Tibial artery (tissue), 4 donors: Measurements from ENCODE around the gene CEACAM21.
"Not testable (repeated sequence)": the region's sequence is repeated elsewhere in the genome, so short reads cannot be mapped to it uniquely, and the experiment has no call there.

ENCODE experiments used
- DNase-seq, 2 donors: peaks; one replicate each; pipeline ENCODE4 v3.0.0-alpha.2; 2019
- H3K27ac ChIP-seq, 2 donors: fragments of 200-600 bp; sonication (generic) in 1 of 2; 1 replicate in 1 of 2; 2 replicates in 1 of 2; pipeline ENCODE4 v1.5.1; 2018 to 2019; ENCODE audit warnings: mild to moderate bottlenecking in 1 of 2
- H3K27me3 ChIP-seq, 2 donors: fragments of 200-600 bp; sonication (generic) in 1 of 2; one replicate each; pipeline versions ENCODE4 v1.5.1 to v1.6.0; 2016 to 2019
- H3K36me3 ChIP-seq, 3 donors: fragments of 200-600 bp; sonication (generic) in 2 of 3; one replicate each; pipeline ENCODE4 v1.5.1; 2016 to 2019; ENCODE audit warnings: mild to moderate bottlenecking in 2 of 3
- H3K4me1 ChIP-seq, 4 donors: fragments of 200-600 bp; sonication (generic) in 2 of 4; 1 replicate in 3 of 4; 2 replicates in 1 of 4; pipeline ENCODE4 v1.5.1; 2016 to 2019
- H3K4me3 ChIP-seq, 2 donors: fragments of 200-600 bp; sonication (generic) in 1 of 2; 1 replicate in 1 of 2; 2 replicates in 1 of 2; pipeline ENCODE4 v1.5.1; 2018 to 2019; ENCODE audit warnings: mild to moderate bottlenecking in 2 of 2
- H3K9me3 ChIP-seq, 3 donors: fragments of 200-600 bp; sonication (generic) in 1 of 3; one replicate each; pipeline ENCODE4 v1.5.1; 2016 to 2019
- CTCF ChIP-seq, 2 experiments: fragments of 200-600 bp in 1 of 2; fragments of 450-650 bp in 1 of 2; IDR thresholded peaks; one replicate each; pipeline ENCODE4 v1.5.1; 2017 to 2019; ENCODE audit warnings: antibody characterized with exemption in 2 of 2, mild to moderate bottlenecking in 1 of 2, moderate library complexity in 1 of 2
- intact Hi-C: fragments of 100-400 bp; cut with DNase I; formaldehyde crosslinking; loops from one replicate; pipeline ENCODE4 v1.15.0; 2023; ENCODE audit warnings: low total_unique reads

Gene CEACAM21

DNA sequence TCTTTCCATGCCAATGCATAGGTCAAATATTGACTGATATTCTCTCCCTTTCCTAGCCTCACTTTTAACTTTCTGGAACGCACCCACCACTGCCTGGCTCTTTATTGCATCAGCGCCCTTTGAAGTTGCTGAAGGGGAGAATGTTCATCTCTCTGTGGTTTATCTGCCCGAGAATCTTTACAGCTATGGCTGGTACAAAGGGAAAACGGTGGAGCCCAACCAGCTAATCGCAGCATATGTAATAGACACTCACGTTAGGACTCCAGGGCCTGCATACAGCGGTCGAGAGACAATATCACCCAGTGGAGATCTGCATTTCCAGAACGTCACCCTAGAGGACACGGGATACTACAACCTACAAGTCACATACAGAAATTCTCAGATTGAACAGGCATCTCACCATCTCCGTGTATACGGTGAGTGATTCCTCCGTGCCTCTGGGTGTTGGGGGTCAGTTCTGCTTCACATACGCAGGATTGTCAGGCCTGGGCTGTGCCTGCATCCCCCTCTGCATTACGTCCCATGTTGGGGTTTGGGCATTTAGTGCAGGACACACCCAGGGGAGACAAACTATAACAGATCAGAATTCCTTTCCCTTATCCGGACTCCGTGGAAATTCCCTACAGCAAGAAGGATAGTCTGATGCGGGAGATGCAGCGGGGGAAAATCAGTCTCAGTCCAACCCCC is 1.3 kb downstream of the CEACAM21 start:
- H3K9me3 ChIP-seq = peaks cover 0 to 2% (median 0%) of the 10 kb centered on the region in 3 donors
- peaks cover 0 to 8% of the 10 kb centered on the region in 2 donors for H3K27me3 ChIP-seq
- H3K4me1 ChIP-seq = no peaks in the 10 kb centered on the region
- DNase-seq = no peak
- H3K4me3 ChIP-seq = no peak overlapping the region
- TF ChIP-seq CTCF (IDR thresholded peaks at IDR 0.05) = no peak
- intact Hi-C loops = no loop called here
- H3K36me3 ChIP-seq = no peaks in the 10 kb centered on the region
- no peak overlapping the region for H3K27ac ChIP-seq

- intact Hi-C loops = no loop called here
- DNase-seq = no peak
- TF ChIP-seq CTCF (IDR thresholded peaks at IDR 0.05) = no peak
- H3K27ac ChIP-seq = no peak overlapping the region
- no peaks in the 10 kb centered on the region for H3K4me1 ChIP-seq
- H3K36me3 ChIP-seq = no peaks in the 10 kb centered on the region
- no peak overlapping the region for H3K4me3 ChIP-seq
- peaks cover 0 to 5% (median 0%) of the 10 kb centered on the region in 3 donors for H3K9me3 ChIP-seq
- peaks cover 0 to 5% of the 10 kb centered on the region in 2 donors for H3K27me3 ChIP-seq
These were observed 1.9 kb downstream of the CEACAM21 start for GRCh38 chr19:41577833-41578232.

- no peak for DNase-seq
- no peak for TF ChIP-seq CTCF (IDR thresholded peaks at IDR 0.05)
- H3K27me3 ChIP-seq = peaks cover 0 to 5% of the 10 kb centered on the region in 2 donors
- no peaks in the 10 kb centered on the region for H3K4me1 ChIP-seq
- no peak overlapping the region for H3K4me3 ChIP-seq
- H3K36me3 ChIP-seq = no peaks in the 10 kb centered on the region
- intact Hi-C loops = no loop called here
- H3K27ac ChIP-seq = no peak overlapping the region
- H3K9me3 ChIP-seq = peaks cover 0 to 5% (median 0%) of the 10 kb centered on the region in 3 donors
These were observed 2.9 kb downstream of the CEACAM21 start for GRCh38 chr19:41578886-41579285.

- H3K9me3 ChIP-seq, H3K27me3 ChIP-seq, H3K27ac ChIP-seq, H3K4me3 ChIP-seq, DNase-seq, intact Hi-C loops, H3K4me1 ChIP-seq, H3K36me3 ChIP-seq: not testable (repeated sequence)
These were observed 5.1 kb downstream of the CEACAM21 start for GRCh38 chr19:41581068-41581467.

- H3K4me1 ChIP-seq, H3K27ac ChIP-seq, DNase-seq, H3K4me3 ChIP-seq, H3K9me3 ChIP-seq, H3K36me3 ChIP-seq, intact Hi-C loops: not testable (repeated sequence)
- H3K27me3 ChIP-seq = peaks cover 0 to 10% of the 10 kb centered on the region in 2 donors
These were observed 6.7 kb downstream of the CEACAM21 start for GRCh38 chr19:41582577-41583182.

GRCh38 chr19:41584260-41584810 is 8.4 kb downstream of the CEACAM21 start:
- no peak for DNase-seq
- Histone ChIP-seq H3K27me3 (peaks cover 0 to 10% of the 10 kb centered on the region in 2 donors), H3K36me3 (no peaks in the 10 kb centered on the region)

More at GRCh38 chr19:41584260-41584810, 8.4 kb downstream of the CEACAM21 start:
- intact Hi-C loops = no loop called here
- Histone ChIP-seq H3K27ac (no peak overlapping the region), H3K4me1 (no peaks in the 10 kb centered on the region), H3K9me3 (peaks cover 0 to 5% (median 0%) of the 10 kb centered on the region in 3 donors), H3K4me3 (no peak overlapping the region)
- TF ChIP-seq CTCF (IDR thresholded peaks at IDR 0.05) = no peak
